ENCODE data around the gene ANP32E.

DNA sequence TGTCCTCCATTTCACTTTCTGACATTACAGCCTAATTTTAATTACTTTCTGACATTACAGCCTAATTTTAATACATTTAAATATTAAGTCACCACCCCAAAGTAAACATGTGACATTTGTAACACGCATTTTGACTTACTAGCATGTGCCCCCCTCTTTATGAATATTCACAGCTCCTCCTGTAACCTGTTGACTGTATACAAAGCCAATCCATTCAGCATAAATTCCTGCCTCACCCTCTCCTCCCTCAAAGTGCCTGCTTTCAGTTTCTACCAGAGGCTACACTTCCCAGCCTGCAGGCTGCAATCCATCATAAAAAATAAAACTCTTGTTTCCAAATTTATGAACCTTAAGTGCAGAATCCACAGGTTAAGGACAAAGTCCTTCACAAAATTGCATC is 39.5 kb downstream of the ANP32E start:
- no peak for TF ChIP-seq EZH2 (IDR thresholded peaks at IDR 0.05; ENCODE audit: low read depth)
- TF ChIP-seq, protein P1, sequence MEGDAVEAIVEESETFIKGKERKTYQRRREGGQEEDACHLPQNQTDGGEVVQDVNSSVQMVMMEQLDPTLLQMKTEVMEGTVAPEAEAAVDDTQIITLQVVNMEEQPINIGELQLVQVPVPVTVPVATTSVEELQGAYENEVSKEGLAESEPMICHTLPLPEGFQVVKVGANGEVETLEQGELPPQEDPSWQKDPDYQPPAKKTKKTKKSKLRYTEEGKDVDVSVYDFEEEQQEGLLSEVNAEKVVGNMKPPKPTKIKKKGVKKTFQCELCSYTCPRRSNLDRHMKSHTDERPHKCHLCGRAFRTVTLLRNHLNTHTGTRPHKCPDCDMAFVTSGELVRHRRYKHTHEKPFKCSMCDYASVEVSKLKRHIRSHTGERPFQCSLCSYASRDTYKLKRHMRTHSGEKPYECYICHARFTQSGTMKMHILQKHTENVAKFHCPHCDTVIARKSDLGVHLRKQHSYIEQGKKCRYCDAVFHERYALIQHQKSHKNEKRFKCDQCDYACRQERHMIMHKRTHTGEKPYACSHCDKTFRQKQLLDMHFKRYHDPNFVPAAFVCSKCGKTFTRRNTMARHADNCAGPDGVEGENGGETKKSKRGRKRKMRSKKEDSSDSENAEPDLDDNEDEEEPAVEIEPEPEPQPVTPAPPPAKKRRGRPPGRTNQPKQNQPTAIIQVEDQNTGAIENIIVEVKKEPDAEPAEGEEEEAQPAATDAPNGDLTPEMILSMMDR (conservative IDR thresholded peaks at IDR 0.05) = no peak

All from PC-9 (cell line).